T-cell (primary cell): Measurements from ENCODE around the gene FBXW10B. TPM values are rescaled to one million over a fixed set of nuclear protein-coding genes. Genes with fewer than 3 reads are reported as not detected.
"Not testable (repeated sequence)": the region's sequence is repeated elsewhere in the genome, so short reads cannot be mapped to it uniquely, and the experiment has no call there.

ENCODE experiments used
- ATAC-seq, 4 experiments: fragments of 200-7000 bp in 3 of 4; fragments of 150-1000 bp in 1 of 4; cut with Tn5 transposase; replicated peaks in 1 of 4; 1 replicate in 3 of 4; 2 replicates in 1 of 4; pipeline ENCODE4 v1.10.0; 2021; ENCODE audit warnings: moderate library complexity in 3 of 4, mild to moderate bottlenecking in 2 of 4, moderate number of reproducible peaks in 1 of 4
- CTCF ChIA-PET, 2 donors: fragments of 300-600 bp; sonication (Branson Sonifier 250); formaldehyde crosslinking; loops; one replicate each; lab custom pipeline; 2022; ENCODE audit warnings: antibody characterized with exemption in 2 of 2; lab: Charles Lee
- POLR2A ChIA-PET, 2 donors: fragments of 300-600 bp; sonication (Branson Sonifier 250); formaldehyde crosslinking; loops; one replicate each; lab custom pipeline; 2022; ENCODE audit warnings: antibody characterized with exemption in 2 of 2; lab: Charles Lee
- DNase-seq, 35 experiments: peaks; one replicate each; pipeline versions ENCODE4 v3.0.0 to v3.0.0-alpha.2; 2013 to 2023
- H3K27ac ChIP-seq: one replicate; pipeline ENCODE4 v1.5.1; 2013; ENCODE audit warnings: low read length
- H3K27me3 ChIP-seq, 2 experiments: replicated peaks in 1 of 2; 1 replicate in 1 of 2; 2 replicates in 1 of 2; pipeline versions ENCODE4 v1.6.1 to v1.7.0; 2013; ENCODE audit warnings: low read length in 1 of 2, mixed read lengths in 1 of 2; ENCODE audit not compliant: control insufficient read depth in 2 of 2, insufficient read depth in 2 of 2; ENCODE audit errors: extremely low read depth in 1 of 2
- H3K36me3 ChIP-seq, 2 donors: 1 replicate in 1 of 2; 2 replicates in 1 of 2; pipeline versions ENCODE4 v1.6.1 to v1.7.0; 2013; ENCODE audit warnings: low read length in 1 of 2; ENCODE audit not compliant: control insufficient read depth in 2 of 2, insufficient read depth in 1 of 2; ENCODE audit errors: extremely low read depth in 1 of 2
- H3K4me1 ChIP-seq, 2 experiments: 1 replicate in 1 of 2; 2 replicates in 1 of 2; pipeline versions ENCODE4 v1.6.1 to v1.7.0; 2013; ENCODE audit warnings: low read length in 2 of 2, mixed read lengths in 1 of 2; ENCODE audit not compliant: insufficient read depth in 2 of 2, control insufficient read depth in 1 of 2; ENCODE audit errors: extremely low read depth in 1 of 2
- H3K4me3 ChIP-seq, 2 donors: 1 replicate in 1 of 2; 2 replicates in 1 of 2; pipeline versions ENCODE4 v1.5.1 to v1.7.0; 2013; ENCODE audit warnings: mild to moderate bottlenecking in 2 of 2, low read length in 1 of 2, moderate library complexity in 1 of 2; ENCODE audit not compliant: control insufficient read depth in 1 of 2; ENCODE audit errors: extremely low read depth in 1 of 2
- H3K9me3 ChIP-seq: 2 replicates; pipeline ENCODE4 v1.7.0; 2013
- H3K27ac Mint-ChIP-seq, 2 donors: one replicate each; pipeline ENCODE4 v1.8.0; 2020 to 2021; ENCODE audit warnings: mild to moderate bottlenecking in 2 of 2, mixed read lengths in 2 of 2
- H3K27me3 Mint-ChIP-seq, 2 donors: one replicate each; pipeline ENCODE4 v1.8.0; 2021 to 2022; ENCODE audit warnings: mixed read lengths in 2 of 2
- H3K36me3 Mint-ChIP-seq: one replicate; pipeline ENCODE4 v1.8.0; 2021; ENCODE audit warnings: mixed read lengths
- H3K4me1 Mint-ChIP-seq, 3 donors: one replicate each; pipeline ENCODE4 v1.8.0; 2020 to 2022; ENCODE audit warnings: mixed read lengths in 3 of 3, mild to moderate bottlenecking in 1 of 3
- H3K4me3 Mint-ChIP-seq, 3 donors: one replicate each; pipeline ENCODE4 v1.8.0; 2020 to 2022; ENCODE audit warnings: mild to moderate bottlenecking in 3 of 3, mixed read lengths in 3 of 3, moderate library complexity in 3 of 3
- H3K9me3 Mint-ChIP-seq, 3 donors: one replicate each; pipeline ENCODE4 v1.8.0; 2020 to 2022; ENCODE audit warnings: mixed read lengths in 3 of 3
- WGBS: methylation state at CpG from one replicate; pipeline ENCODE4 v1.1.5; 2013; ENCODE audit warnings: missing lambda C conversion rate; ENCODE audit not compliant: insufficient coverage; 5-methylcytosine and 5-hydroxymethylcytosine counted together
- total RNA-seq, 35 experiments: library from RNA in 6 of 35; stranded (reverse) in 6 of 35; fragments of 120-200 nt in 1 of 35; gene quantifications; one replicate each; pipeline versions ENCODE4 v1.2.1 to v1.2.4 and lab custom pipeline; 2013 to 2026

Gene FBXW10B, protein sequence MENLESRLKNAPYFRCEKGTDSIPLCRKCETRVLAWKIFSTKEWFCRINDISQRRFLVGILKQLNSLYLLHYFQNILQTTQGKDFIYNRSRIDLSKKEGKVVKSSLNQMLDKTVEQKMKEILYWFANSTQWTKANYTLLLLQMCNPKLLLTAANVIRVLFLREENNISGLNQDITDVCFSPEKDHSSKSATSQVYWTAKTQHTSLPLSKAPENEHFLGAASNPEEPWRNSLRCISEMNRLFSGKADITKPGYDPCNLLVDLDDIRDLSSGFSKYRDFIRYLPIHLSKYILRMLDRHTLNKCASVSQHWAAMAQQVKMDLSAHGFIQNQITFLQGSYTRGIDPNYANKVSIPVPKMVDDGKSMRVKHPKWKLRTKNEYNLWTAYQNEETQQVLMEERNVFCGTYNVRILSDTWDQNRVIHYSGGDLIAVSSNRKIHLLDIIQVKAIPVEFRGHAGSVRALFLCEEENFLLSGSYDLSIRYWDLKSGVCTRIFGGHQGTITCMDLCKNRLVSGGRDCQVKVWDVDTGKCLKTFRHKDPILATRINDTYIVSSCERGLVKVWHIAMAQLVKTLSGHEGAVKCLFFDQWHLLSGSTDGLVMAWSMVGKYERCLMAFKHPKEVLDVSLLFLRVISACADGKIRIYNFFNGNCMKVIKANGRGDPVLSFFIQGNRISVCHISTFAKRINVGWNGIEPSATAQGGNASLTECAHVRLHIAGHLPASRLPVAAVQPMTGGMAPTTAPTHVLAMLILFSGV
- total RNA-seq (1 to 10 TPM in 2 of 5 donors, under 1 TPM in 3; 0.38 to 1.3 (median 0.85) TPM), total RNA-seq (lab: John Stamatoyannopoulos, UW) (0 to 1.6 (median 0.35) reads per million in 29 experiments)
- total RNA-seq (2013), result 0.22 TPM

DNA sequence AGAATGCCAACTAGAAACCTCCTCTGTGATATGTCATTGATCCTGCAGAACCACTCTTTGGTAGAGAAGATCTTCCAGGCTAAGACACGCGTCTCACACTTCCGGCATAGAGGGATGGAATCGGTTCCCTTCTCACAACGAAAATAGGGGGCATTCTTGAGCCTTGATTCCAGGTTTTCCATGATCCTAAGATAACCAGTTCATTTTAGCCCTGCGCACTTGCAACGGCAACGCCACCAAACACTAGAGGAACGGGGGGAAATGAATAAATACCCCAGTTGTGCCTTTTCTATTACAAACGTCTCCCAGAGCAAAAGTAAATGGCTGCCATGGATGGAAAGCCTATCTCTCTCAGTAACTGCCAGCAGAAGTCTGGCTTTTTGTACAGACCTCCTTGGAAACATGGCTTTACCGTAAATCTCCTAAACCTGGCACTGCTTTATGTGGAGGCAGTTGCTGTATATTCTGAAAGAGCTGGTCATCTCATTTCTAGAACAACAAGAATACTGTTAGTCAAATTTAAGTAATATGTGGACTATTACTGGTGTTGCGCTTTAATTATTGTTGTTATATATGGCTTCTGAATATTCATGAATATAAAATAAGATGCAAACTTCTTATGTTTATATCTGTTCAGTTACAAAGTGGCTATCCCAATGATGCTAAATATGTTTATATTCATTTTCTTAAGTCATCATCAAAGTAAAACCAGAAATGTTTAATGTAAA, at the start of gene FBXW10B:
TSS of gene FBXW10B (minus strand) at position 374 of the 728 bp plus-strand sequence. CDS start at position 182, 192 bp downstream.
- H3K4me1 ChIP-seq, H3K9me3 ChIP-seq, H3K27ac Mint-ChIP-seq, H3K27me3 ChIP-seq, POLR2A ChIA-PET, H3K9me3 Mint-ChIP-seq, H3K36me3 Mint-ChIP-seq, H3K36me3 ChIP-seq, H3K4me1 Mint-ChIP-seq, H3K27ac ChIP-seq, CTCF ChIA-PET, H3K4me3 Mint-ChIP-seq, ATAC-seq, H3K27me3 Mint-ChIP-seq, H3K4me3 ChIP-seq, DNase-seq: not testable (repeated sequence)
- WGBS, result no CpG with 5 or more reads among the region's 12 CpGs

DNA sequence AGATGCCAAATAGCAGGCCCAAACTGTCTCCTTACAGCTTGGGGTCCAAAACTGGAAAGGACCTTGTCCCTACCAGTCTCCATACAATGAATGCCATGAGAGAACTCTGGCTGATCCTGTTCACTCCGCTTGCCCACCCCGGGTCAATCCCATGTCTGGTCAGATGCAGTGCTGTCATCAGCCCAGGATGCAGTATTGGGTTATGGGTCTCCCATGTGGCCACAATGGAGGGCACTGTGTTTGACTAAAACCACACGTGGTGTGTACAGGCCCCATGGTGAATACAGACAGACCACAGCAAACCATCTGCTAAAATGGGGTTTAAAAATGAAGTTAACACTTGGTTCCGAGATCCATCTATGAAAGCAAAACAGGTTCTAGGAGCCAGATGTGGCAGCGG, 44.2 kb upstream of the FBXW10B start:
- no peak for DNase-seq
- POLR2A ChIA-PET, result no interaction called here
- Histone ChIP-seq H3K9me3 (no peaks in the 10 kb centered on the region), H3K27ac (no peak overlapping the region), H3K36me3 (no peaks in the 10 kb centered on the region), H3K27me3 (no peaks in the 10 kb centered on the region), H3K4me1 (no peaks in the 10 kb centered on the region), H3K4me3 (no peak overlapping the region)
- no peak for ATAC-seq
- H3K4me3 Mint-ChIP-seq, result no peak overlapping the region
- WGBS, result 95% methylated on average over 4 of the region's 5 CpGs
- no peaks in the 10 kb centered on the region for H3K9me3 Mint-ChIP-seq
- H3K4me1 Mint-ChIP-seq, result no peaks in the 10 kb centered on the region
- H3K27me3 Mint-ChIP-seq, result no peaks in the 10 kb centered on the region
- CTCF ChIA-PET, result no interaction called here
- H3K27ac Mint-ChIP-seq, result no peak overlapping the region
- H3K36me3 Mint-ChIP-seq, result peaks cover 36% of the 10 kb centered on the region

DNA sequence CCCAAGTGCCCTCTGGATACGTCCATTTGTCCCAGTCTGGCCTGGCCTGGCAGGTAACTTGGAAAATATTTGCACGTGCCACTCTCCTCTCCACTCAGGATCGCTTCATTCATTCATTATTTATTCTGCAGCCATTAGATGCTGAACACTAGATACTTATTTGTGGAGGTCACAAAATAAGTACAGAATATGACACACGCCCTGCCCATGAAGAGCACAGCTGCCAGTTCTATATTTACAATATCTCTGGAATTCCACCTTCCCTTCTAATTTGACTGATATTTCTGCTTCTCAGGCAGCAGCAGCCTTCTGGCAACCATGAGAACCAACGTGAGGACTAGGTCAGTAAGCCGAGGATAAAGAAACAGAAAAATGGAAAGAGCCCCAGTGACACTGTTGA, 43.7 kb upstream of the FBXW10B start:
- no peaks in the 10 kb centered on the region for H3K4me1 ChIP-seq
- H3K27ac ChIP-seq, result no peak overlapping the region
- Mint-ChIP-seq H3K9me3 (no peaks in the 10 kb centered on the region), H3K36me3 (peaks cover 37% of the 10 kb centered on the region), H3K4me3 (no peak overlapping the region), H3K27me3 (no peaks in the 10 kb centered on the region), H3K4me1 (no peaks in the 10 kb centered on the region), H3K27ac (no peak overlapping the region)
- ATAC-seq, result no peak
- ChIA-PET POLR2A (no interaction called here), CTCF (no interaction called here)
- 97% methylated on average over 4 of the region's 6 CpGs for WGBS
- no peak for DNase-seq
- no peaks in the 10 kb centered on the region for H3K27me3 ChIP-seq
- no peak overlapping the region for H3K4me3 ChIP-seq
- H3K36me3 ChIP-seq, result no peaks in the 10 kb centered on the region
- no peaks in the 10 kb centered on the region for H3K9me3 ChIP-seq

DNA sequence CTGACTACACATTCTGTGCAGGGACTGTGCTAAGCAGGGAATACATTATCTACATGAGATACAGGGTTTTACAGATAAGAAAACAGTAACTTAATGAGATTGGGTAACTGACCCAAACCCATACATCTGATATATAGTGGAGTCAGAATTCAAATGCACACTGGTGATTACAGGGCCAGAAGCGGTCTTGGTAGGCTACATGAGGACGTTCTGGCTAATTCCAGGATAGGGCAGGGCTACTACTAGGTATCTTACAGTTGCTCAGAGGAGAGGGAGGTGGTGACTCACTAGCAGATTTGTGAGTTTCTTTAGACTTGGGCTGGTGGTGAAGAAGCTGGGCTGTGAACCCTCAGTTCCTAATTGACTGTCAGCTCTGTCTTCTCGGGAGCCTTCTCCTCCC, 43.2 kb upstream of the FBXW10B start:
- no peaks in the 10 kb centered on the region for H3K4me1 Mint-ChIP-seq
- Histone ChIP-seq H3K36me3 (no peaks in the 10 kb centered on the region), H3K27me3 (no peaks in the 10 kb centered on the region), H3K27ac (no peak overlapping the region), H3K9me3 (no peaks in the 10 kb centered on the region), H3K4me1 (no peaks in the 10 kb centered on the region), H3K4me3 (no peak overlapping the region)
- H3K36me3 Mint-ChIP-seq, result peaks cover 33% of the 10 kb centered on the region
- H3K9me3 Mint-ChIP-seq, result no peaks in the 10 kb centered on the region
- WGBS, result 100% methylated on average over 2 of the region's 3 CpGs
- no peak for ATAC-seq
- no peak overlapping the region for H3K27ac Mint-ChIP-seq
- no peak for DNase-seq
- no peak overlapping the region for H3K4me3 Mint-ChIP-seq
- no peaks in the 10 kb centered on the region for H3K27me3 Mint-ChIP-seq
- POLR2A ChIA-PET, result no interaction called here
- CTCF ChIA-PET, result no interaction called here

DNA sequence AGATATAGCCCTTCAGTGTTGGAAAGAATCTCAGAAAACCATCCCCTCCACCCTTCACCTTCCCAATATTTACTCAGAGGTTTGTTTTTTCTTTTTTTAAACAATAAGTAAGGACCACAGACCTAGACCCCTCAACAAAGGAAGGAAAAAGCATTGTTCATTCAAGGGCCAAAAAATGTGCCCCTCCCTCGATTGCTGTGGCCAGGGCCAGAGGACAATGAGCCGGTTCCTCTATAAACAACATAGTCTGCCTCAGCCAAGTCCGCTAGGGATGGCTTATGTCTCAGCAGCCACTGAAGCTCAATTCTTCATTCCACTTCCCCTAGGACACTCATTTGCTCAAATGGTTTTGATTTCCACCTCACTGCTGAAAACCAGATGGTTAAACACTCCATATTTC, 40.6 kb upstream of the FBXW10B start:
- Mint-ChIP-seq H3K4me3 (no peak overlapping the region), H3K9me3 (no peaks in the 10 kb centered on the region), H3K36me3 (peaks cover 29% of the 10 kb centered on the region), H3K27me3 (no peaks in the 10 kb centered on the region), H3K4me1 (no peaks in the 10 kb centered on the region), H3K27ac (no peak overlapping the region)
- no peaks in the 10 kb centered on the region for H3K4me1 ChIP-seq
- no peak for DNase-seq
- H3K27ac ChIP-seq, result no peak overlapping the region
- no peaks in the 10 kb centered on the region for H3K36me3 ChIP-seq
- ATAC-seq, result no peak
- H3K27me3 ChIP-seq, result no peaks in the 10 kb centered on the region
- H3K9me3 ChIP-seq, result no peaks in the 10 kb centered on the region
- H3K4me3 ChIP-seq, result no peak overlapping the region
- ChIA-PET CTCF (no interaction called here), POLR2A (no interaction called here)
- 100% methylated on average over 2 of the region's 3 CpGs for WGBS

DNA sequence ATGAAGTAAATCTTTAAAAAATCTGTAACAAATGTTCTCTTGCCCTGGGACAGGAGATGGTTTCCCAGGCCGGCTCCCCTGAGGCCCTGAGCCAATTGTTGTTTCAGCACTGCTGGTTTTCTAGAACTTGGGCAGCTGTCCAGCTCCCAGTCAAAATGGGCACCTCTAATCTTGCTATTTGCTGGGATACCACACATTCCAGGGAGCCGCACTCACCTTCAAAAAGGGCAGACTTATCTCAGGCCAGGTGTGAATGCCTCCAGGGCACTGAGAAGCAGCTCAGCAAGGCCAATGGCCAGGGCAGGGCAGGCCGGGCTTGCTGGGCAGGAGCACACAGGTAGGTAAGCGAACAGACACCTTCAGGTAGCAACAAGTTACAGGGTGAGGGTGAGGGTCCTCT, 40.2 kb upstream of the FBXW10B start:
- H3K9me3 Mint-ChIP-seq, result no peaks in the 10 kb centered on the region

More for the DNA sequence above, 40.2 kb upstream of the FBXW10B start:
- H3K36me3 Mint-ChIP-seq, result peaks cover 29% of the 10 kb centered on the region
- Histone ChIP-seq H3K27ac (no peak overlapping the region), H3K4me3 (no peak overlapping the region), H3K36me3 (no peaks in the 10 kb centered on the region), H3K27me3 (no peaks in the 10 kb centered on the region), H3K4me1 (no peaks in the 10 kb centered on the region), H3K9me3 (no peaks in the 10 kb centered on the region)
- ChIA-PET POLR2A (no interaction called here), CTCF (no interaction called here)
- no peaks in the 10 kb centered on the region for H3K27me3 Mint-ChIP-seq
- no peak overlapping the region for H3K4me3 Mint-ChIP-seq
- H3K4me1 Mint-ChIP-seq, result no peaks in the 10 kb centered on the region
- ATAC-seq, result no peak
- WGBS, result 90% methylated on average over 2 of the region's 4 CpGs
- no peak for DNase-seq
- no peak overlapping the region for H3K27ac Mint-ChIP-seq
